Activated T-helper 9 cell treated with anti-CD3 and anti-CD28 coated beads, Interleukin-2, amount 50 U/mL, for 16 hours (primary cell): ENCODE measurements around the gene DYNC1LI1.
A peak's percentile ranks its signal among the peaks of the same experiment; 100 is the strongest.
"Not testable (repeated sequence)": the region's sequence is repeated elsewhere in the genome, so short reads cannot be mapped to it uniquely, and the experiment has no call there.

ENCODE experiments used
- DNase-seq: peaks from one replicate; pipeline ENCODE4 v3.0.0-alpha.2; 2020; ENCODE audit warnings: low read depth

Gene DYNC1LI1

DNA sequence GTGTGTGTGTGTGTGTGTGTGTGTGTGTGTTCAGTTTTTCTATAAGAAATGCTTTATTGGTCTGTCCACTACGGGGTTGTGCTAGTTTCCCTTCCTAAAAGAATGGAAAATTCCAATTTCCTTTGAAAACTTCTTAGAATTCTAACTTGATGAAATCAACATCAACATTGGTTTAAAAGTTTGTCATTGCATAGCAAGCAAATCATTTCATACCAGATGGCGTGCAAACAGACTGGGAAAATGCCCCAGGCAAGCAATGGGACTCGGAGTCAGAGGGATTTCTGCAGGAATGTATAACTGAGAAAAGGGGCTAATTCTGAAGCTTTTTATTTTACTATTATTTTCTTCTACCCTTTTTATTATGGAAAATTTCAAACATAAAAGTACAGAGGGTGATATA is 13.1 kb upstream of the DYNC1LI1 start:
- no peak for DNase-seq

DNA sequence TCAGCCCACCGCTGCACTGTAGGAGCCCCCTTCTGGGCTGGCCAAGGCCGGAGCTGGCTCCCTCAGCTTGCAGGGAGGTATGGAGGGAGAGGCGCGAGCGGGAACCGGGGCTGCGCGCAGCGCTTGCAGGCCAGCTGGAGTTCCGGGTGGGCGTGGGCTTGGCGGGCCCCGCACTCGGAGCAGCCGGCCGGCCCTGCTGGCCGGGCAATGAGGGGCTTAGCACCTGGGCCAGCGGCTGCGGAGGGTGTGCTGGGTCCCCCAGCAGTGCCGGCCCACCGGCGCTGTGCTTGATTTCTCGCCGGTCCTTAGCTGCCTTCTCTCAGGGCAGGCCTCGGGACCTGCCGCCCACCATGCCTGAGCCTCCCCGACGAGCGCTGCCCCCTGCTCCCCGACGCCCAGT is 8.0 kb upstream of the DYNC1LI1 start:
- DNase-seq, result not testable (repeated sequence)

DNA sequence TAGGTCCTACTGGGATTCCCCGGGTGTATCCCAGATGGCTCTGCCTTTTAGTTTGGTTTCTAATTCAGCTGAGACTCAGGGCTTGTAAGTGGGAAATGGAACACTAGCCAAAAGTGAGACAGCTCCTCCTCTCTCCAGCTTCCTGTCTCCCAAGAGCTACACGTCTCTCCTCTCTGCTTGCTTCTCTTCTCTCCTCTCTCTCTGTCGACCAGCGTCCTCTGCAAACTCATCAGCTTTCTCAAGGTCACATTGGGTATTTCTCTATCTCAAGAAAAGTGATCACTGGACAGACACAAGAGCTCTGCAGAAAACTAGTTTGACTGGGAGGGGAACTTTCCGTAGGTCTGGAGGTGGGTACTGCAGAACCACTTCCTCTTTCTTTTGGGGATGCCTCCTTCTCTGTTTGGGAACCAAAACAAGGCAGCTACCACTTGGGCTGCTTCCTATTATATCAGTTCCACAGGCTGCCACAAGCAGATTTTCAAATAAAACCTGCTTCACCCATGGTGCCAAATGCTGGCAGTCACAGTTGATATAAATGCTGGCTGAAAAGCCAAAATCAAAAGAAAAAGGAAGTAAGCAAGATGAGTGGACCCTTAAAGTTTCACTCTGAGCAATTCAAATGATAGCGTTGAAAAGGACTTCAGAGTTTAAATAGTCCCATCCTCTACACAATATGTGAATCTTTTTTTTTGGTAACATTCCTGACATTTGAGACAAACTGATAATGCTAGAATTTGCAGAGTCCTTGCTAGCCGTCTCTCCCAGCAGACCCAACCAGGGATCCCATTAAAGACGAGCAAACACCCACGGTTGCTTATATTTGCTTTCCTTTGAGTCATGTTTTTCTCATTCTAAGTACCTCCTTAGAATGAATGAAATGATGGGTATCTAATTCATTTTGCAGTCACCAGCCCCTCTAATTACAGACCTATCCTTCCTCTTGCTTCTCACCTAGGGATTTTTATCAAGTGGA is 7.2 kb upstream of the DYNC1LI1 start:
- no peak for DNase-seq

DNA sequence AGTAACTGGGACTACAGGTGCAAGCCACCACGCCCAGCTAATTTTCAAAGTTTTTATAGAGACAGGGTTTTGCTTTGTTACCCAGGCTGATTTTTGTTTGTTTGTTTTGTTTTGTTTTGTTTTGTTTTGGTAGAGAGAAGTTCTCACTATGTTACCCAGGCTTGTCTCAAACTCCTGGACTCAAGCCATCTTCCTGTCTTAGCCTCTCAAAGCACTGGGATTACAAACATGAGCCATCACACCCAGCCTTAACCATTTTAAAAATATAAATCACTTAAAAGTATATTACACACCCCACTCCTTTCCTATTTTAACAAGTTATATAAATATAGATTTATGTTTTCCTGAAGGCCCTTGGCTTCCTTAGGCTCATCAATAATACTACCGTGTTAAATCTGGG is 6.5 kb upstream of the DYNC1LI1 start:
- DNase-seq, result no peak

DNA sequence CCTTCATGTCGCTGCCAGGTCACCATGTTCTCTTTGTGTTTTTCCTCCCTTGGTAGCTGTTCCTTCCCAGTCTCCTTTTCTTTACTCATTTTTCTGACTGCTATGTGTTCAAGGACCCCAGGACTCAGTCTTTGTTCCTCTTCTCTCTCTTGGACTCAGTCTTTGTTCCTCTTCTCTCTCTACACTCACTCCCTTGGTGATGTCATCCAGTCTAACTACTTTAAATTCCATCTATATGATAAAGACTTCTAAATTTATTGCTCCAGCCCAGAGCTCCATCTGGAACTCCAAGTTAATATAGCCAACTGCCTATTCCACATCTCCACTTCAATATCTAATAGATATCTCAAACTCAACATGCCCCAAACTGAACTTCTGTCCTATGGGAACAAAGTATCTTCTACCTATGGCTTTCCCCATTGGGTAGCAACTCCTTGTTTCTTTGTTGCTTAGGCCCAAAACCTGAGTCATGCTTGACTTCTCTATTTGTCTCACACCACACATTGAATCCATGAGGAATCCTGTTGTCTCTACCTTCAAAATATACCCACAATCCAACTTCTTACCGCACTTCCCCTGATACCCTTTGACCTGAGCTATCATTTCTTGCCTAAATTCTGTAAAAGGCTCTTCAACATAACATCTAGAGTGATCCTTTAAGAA is 4.9 kb upstream of the DYNC1LI1 start:
- DNase-seq, result no peak

DNA sequence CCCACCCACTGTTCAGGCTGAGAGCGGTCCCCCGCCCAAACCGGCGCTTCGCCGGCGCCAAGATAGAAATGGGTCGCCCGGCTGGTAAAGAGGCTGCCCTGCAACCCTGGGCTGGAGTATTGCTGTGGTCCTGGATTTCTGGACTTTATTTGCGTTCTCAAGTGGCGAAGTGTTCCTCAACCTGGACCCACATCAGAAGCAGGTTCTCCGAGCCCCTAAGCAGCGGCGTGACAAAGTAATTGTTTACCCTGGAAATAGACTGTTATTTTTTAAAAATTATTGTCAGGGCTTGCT is 481 bp upstream of the DYNC1LI1 start:
- no peak for DNase-seq

DNA sequence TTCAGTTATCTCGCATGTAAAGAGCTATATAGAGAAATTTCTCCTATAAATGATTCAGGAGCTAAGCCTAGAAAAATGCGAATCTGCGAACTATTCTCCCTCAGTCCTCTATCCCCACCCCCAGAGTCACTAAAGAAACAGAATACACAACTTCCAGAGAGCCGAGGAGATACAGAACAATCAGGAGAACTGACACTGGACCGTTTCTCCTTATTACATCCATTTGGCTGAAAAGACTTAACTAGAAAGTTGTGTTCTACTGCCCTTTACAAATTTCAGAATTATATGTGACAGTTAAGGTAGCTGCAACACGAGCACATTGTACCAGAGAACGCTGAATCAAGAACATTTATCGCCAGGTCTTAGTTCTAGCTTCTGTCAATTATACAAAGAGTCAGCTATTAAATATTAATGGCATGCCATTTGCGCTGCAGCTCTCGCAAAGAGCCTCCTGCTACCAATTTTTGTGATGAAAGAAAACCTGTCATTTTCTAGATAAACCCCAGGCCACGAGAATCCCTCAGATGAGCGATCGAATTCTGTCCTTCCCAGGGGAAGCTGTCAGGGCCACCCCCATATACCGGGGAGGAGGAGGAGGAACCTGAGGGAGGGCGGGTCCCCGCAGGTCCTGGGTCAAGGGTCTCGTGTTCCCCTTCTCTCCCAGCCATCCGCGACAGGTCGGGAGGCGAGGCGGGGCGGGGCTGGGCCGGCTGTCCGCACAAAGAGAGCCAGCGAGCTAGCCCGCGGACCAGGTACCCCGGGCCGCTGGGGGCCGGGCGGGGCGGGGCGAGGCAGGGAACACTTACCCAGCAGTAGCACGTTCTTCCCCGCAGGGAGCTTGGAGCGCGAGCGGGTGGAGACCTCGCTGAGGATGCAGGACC is 878 bp downstream of the DYNC1LI1 start:
- DNase-seq, result peak; percentile 29

DNA sequence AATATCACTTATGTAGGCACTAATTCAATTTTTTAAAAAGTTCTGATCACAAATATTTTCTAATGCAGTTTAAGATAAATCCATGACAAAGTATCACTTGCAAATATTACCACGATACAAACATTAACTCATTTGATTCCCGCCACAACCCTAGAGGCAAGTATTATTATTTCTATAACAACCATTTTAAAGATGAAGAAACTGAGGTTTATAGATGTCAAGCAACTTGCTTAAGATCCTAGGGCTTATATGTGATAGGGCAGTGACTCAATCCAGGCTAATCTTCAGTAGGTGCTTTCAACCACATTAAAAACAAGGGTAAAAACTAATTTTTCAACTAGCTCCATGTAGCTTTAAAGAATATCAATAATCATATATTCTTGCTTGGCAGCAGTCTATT is 1.7 kb downstream of the DYNC1LI1 start:
- no peak for DNase-seq

DNA sequence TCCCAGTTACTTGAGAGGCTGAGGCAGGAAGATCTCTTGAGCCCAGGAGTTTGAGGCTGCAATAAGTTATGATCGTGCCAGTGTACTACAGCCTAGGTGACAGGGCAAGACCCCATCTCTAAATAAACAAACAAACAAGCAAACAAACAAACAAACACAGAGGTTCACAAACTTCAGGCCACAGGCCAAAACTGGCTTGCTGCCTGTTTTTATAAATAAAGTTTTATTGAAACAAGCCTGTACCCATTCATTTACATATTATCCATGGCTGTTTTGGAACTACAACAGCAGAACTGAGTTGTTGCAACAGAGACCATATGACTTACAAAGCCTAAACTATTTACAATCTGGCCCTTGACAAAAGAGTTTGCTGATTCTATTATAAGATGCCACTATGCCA is 6.5 kb downstream of the DYNC1LI1 start:
- no peak for DNase-seq

DNA sequence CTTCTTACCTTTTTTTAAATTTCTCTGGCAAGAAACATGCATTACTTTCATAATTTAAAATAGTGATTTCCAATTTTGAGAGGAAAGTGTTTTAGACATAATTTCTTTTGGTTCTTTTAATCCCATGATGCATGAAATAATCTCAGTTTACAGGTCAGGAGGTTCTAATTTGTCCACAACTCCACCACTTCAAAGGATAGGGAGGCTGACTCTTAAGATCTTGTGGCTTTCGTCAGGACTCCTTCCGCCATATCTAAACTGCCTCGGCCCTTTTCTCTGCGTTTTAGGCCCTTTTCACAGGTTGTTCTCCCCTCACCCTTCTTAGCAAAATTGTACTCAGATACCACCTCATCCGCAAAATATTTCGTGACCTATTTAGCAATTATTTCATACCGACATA is 8.0 kb downstream of the DYNC1LI1 start:
- no peak for DNase-seq

DNA sequence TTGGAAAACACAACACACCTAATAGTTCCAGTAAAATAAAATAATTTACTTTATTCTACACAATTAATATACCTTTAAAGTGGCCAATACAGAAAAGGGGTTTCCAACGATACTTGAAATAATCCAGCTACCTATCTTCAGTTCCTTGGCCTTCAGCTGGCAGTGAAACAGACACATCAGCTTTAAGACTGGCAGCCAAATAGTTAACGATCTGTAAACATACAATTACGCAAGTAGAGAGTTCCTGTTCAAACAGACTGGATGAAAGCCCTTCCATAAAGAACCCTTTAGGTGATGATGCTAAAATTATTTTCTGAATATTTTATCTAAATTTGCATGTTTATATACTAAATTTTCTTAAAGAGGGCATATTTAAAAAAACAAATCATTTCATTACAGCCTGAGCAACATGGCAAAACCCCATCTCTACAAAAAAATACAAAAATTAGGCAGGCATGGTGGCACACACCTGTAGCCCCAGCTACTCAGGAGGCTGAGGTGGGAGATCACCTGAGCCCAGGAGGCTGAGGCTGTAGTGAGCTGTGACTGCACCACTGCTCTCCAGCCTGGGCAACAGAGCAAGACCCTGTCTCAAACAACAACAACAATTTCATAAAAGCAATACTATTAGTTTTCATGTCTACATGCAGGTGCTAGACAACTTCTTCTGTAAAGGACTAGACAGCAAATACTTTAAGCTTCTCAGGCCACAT is 12.9 kb downstream of the DYNC1LI1 start:
- no peak for DNase-seq

DNA sequence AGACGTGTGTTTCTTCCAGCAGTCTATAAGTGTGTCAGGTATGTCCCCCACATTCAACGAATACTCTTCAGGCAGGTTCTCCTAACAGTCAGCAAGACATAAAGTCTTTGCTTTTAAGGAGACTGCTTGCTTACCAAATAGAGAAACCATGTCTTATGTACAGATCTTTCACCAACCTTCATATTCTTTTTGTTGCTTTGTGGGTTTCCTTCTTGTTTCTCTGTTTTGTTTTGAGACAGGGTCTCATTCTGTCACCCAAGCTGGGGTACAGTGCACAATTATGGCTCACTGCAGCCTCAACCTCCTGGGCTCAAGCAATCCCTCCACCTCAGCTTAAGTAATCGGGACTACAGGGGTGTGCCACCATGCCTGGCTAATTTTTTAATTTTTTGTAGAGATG is 14.3 kb downstream of the DYNC1LI1 start:
- DNase-seq, result no peak

DNA sequence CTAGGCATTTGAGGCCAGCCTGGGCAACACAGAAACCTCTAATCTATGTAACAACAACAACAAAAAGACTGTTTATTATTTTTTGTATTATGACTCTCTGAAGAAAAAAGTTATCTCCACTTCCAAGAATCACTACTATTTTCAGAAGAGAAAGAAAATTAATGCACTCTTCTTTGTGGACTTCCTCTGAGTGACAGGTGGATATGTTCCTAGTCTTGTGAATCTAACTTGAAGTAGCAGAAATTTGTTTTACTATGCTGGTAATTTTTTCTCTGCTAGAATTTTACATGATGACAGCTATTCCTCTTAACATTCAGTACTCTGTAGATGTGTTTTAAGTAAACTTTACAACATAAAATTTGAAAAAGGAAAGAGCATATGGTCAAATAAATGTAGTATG is 16.7 kb downstream of the DYNC1LI1 start:
- DNase-seq, result no peak

DNA sequence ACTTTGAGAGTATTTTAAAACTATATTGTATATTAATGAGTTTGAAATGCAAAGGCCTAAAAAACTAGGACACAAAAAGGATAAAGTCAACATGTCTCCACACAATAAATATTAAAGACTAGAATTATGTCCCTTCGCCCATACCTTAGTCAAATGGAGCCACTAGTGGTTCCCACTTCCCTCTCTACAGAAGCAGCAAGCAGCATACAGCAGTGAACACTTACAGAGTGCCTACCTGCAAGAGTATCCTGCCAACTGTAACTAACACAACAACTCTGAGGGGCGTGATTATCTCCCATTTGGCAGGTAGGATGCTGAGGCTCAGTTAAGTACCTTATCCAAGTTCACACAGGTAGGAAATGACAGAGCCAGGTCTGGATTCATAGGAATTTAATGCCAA is 17.2 kb downstream of the DYNC1LI1 start:
- no peak for DNase-seq

DNA sequence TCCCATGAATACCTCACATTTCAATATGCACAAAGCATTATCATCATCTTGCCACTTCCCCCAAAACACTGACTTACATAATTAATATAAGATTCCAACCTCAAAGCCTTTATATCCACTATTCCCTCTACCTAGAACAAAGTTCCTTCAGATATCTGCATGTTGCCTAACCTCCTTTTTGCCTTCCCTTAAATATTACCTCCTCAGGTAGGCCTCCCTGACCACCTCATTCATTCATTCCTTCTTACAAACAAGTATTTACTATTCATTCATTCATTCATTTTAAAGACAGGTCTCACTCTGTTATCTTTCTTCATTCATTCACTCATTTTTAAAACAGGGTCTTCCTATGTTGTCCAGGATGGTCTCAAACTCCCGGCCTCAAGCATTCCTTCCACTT is 18.6 kb downstream of the DYNC1LI1 start:
- DNase-seq, result no peak

DNA sequence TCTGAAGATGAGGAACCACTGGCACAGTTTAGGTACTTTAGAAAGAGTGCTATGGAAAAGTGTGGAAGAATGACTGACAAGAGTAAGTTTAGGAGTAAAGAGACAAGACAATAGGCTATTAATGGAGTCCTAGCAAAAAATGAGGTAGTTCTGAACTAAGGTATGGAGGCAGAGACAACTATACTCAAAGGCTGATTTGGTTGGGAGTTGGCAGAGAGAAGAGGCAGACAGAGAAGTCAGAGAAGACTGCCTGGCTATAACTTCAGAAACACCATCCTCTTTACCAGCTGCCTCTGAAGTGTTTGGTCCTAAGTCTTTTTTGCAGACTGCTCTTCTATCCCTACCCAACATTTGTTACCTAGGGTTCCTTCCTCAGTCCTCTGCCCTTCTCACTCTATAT is 19.2 kb downstream of the DYNC1LI1 start:
- no peak for DNase-seq

DNA sequence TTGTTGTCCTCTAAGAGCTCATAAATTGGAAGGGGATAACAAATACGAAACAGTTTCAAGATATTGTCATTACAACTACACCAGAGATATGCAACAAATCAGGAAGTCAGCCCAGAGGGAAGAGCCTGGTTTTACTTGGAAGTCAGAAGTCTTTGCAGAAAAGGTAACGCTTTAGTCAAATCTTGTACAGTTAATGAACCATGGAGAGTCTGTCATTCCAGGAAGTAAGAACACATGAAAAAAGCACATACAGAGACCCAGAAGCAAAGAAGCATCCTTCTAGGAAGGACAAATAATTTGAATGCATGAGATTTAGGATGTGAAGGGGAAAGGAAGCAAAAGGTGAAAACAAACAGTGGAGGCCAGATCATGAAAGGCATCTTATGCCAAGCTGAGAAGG is 19.6 kb downstream of the DYNC1LI1 start:
- no peak for DNase-seq

DNA sequence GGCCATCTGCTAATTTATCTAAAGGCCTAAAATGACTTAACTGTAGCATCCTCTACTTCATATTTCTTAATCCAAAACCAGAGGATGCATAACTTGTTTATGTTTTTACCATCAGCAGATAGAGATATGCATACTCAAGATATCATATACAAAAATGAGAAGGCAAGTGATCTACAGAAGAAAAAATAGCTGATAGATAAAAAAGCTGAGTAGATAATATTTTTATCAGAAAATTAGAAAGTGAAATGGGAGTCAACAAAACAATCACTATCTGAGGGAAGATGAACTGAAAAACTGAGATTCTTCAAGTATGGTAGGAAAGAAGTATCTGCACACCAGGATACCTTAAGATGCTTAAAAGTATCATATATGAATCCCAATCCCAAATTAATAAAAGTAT is 25.4 kb downstream of the DYNC1LI1 start:
- DNase-seq, result no peak

DNA sequence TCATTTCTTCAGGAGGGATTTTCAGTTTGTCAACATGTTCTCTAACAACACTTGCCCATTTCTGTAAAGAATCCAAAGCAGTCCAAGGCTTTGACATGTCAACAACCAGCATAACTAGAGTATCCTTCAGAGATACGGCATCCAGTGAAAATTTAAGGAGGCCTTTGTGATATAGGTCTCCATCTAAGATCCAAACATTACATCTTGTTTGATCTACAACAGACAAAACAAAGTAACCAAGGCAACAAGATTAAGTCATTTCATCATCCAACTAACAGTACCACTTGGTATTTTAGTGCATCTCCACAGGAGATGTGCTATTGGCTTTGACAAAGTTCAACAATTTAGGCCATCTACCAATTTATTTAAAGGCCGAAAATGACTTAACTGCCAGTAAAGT is 25.8 kb downstream of the DYNC1LI1 start:
- DNase-seq, result no peak

DNA sequence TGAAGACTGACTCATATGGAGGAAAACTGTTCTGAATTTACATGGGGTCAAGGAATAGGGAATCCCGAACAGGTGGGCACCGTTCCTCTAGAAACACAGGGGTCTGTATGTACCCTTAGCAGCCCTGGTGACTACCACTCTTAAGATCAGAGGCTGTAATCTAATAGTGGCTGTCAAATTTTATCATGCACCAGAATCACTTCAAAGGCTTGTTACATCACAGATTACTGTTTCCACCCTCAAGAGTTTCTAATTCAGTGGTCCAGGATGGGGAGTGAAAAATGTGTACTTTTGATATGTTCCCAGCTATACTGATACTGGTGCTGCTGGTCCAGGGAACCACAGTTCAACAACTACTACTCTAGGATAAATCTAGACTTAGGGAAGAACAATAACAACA is 27.9 kb downstream of the DYNC1LI1 start:
- no peak for DNase-seq

DNA sequence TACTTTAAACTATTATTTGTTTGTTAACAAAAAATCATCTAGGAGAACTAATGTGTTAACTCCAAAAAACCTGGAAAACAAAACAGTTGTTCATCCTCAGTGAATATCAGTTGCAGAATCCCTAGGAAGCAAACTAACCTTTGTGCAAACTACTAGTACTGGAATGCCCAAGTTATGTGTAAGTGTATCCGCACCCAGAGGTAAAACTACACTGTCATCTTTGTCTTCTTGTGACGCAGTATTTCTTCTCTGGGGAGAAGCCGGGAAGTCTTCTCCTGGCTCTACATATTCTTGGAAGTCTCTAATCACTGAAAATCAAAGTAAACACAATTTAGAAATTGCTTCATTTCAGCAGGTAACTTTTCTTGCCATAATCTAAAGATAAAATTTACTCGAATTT is 29.8 kb downstream of the DYNC1LI1 start:
- DNase-seq, result no peak

DNA sequence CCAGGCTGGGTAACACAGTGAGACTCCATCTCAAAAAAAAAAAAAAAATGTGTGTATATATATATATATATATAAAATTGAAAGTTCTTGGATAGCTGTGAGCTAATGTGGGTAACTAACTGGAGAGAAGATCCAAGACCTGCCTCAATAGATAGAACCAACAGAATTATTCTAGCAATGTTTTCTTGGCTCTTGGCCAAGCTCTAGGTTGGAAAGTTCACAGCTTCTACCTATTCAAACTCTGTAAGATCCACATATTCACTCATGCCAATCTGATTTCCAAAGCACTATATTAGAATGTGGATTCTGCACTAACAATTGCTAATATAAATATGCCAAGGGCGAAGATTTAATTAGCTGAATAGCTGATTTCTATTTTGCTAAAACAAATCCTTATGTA is 38.2 kb downstream of the DYNC1LI1 start:
- DNase-seq, result no peak
